MV-4-11 (cell line): ENCODE measurements around the gene SLC66A3.
A peak's percentile ranks its signal among the peaks of the same experiment; 100 is the strongest.

Source experiments
- DNase-seq: peaks from one replicate; lab custom pipeline; 2025; lab: John Stamatoyannopoulos, UW

The SLC66A3 gene

GRCh38 chr2:11213975-11214374 is 58.7 kb downstream of the SLC66A3 start:
- DNase-seq, result no peak

GRCh38 chr2:11214770-11215169 is 59.5 kb downstream of the SLC66A3 start:
- DNase-seq, result no peak

GRCh38 chr2:11215407-11215806 is 60.1 kb downstream of the SLC66A3 start:
- no peak for DNase-seq

GRCh38 chr2:11220445-11220844 is 65.2 kb downstream of the SLC66A3 start:
- DNase-seq, result no peak

GRCh38 chr2:11222845-11223244 is 67.6 kb downstream of the SLC66A3 start:
- no peak for DNase-seq

- peak; percentile 73 for DNase-seq
Measured at GRCh38 chr2:11224887-11225286, 69.6 kb downstream of the SLC66A3 start.

- no peak for DNase-seq
Measured at GRCh38 chr2:11227595-11227994, 72.3 kb downstream of the SLC66A3 start.
